SKM-1 treated with dmso at 0.1 percent for 144 hours (cell line): Measurements from ENCODE around the gene GRID1.

Experiments
- DNase-seq: peaks from one replicate; lab custom pipeline; 2025; ENCODE audit not compliant: unreplicated experiment; lab: John Stamatoyannopoulos, UW

Gene GRID1

DNA sequence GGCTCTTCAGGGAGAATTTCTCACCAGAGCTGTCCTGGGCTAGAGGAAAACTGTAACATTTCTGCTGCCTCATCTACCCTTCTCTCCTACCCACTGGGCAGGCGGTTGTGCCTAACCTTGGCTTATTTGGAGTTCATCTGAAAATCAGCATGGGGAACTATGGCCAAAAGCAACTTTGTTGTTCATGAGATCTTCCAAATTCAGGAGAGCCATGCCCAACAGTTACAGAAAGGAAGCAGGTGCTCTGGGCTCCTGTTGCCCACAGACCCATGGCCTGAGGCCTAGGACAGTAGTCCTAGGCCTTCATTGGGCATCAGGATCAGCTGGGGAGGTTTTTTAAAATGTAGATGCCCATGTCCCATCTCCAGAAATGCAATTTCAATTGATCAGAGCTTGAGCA, 85.2 kb downstream of the GRID1 start:
- no peak for DNase-seq

DNA sequence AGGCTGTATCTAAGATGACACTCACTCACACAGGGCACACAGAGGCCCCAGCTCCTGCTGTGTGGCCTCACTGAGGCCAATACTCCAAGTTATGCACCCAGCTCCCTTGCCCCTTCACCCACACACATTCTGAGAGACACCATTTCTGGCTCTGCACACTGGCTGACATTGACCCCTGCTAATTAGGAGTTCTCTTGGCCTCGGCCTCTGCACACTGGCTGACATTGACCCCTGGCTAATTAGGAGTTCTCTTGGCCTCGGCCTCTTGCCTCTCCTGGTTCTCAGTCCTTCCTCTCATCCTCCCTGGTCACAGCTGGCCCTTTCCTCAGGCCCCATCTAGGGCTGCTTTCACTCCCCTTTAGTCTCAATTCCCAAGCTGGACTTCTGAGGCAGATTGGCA, 97.3 kb downstream of the GRID1 start:
- DNase-seq, result no peak

DNA sequence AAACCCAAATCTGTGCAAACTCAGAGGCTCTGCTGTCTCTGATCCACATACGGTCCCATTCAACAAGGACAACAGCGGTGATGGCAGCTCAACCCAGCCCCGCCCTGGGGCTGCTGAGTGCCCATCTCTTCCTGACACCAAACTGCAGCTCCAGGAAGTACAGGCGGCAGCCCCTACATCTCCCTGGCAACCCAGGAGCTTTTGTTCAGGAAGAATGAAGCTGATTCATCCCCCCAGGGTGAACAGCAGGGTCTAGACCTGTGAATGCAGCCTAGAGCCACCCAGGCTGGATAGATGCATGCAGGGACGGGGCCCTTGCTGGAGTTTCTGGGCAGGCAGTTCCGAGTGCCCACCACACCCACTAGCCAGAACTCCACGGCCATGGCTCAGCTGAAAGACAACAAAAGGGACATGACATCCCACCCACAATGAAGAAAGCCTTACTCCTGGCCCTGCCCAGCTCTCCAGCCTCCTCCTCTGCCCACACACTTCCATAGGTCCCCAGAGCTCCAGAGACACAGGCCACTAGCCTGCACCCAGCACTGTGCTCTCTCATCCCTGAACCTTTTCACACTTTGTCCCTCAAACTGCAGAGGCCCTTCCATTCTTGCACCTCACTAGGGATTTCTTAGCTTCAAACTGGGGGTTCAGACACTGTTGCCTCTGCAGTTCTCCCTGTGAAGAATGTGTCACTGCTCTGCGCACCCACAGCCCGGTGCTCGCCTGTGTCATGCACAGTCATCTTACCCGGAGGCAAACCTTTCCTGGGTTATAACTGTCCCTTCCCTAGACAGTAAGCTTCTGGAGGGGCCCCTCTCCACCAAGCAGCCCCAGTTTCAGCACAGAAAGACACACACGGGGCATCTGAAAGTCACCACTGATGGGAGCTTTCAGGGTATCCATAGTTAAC, 99.1 kb downstream of the GRID1 start:
- DNase-seq, result no peak

DNA sequence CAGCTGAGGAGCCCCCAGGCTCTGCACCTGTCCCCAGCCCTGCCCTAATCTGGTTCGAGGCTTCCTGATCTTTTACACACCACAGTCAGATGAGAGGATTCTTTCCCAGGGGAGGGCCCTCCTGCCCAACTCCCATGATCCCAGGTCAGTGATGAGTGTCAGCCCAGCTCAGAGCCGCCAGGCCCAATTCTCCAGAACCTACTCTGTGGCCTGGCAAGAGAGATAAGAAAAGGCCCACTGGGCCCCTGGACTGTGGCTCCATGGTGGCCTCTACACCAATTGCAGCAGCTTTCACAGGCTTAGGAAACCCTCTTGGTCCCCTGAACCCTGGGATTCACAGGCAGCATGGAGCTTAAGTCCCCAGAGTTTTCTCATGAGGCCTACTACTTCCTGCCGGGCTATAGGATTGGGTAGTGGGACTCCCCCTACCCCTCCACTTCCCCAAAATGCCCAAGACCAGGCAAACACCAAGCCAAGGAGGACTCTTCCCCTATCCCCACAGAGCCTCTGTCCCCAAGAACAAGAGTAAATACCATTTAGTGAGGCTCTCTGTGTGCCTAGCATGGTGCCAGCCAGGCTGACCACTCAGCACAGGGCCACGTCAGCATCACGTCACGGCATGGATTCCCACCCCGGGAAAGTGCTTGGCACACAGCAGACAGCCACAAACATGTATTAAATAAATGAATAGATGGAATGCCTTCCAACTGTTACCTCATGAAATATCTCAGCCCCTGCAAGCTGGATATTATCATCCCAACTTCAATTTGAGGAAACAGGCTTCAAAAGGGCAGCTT, 100.0 kb downstream of the GRID1 start:
- no peak for DNase-seq

GRCh38 chr10:86265895-86266259, 100.7 kb downstream of the GRID1 start:
- DNase-seq, result no peak

- DNase-seq, result no peak
Observed at GRCh38 chr10:86265236-86265894, 101.2 kb downstream of the GRID1 start.

GRCh38 chr10:86264481-86265231, 101.9 kb downstream of the GRID1 start:
- DNase-seq, result no peak

- DNase-seq, result no peak
Observed at GRCh38 chr10:86263907-86264306, 102.7 kb downstream of the GRID1 start.

- DNase-seq, result no peak
Observed at GRCh38 chr10:86263209-86263608, 103.4 kb downstream of the GRID1 start.

GRCh38 chr10:86262688-86263181, 103.9 kb downstream of the GRID1 start:
- DNase-seq, result no peak

DNA sequence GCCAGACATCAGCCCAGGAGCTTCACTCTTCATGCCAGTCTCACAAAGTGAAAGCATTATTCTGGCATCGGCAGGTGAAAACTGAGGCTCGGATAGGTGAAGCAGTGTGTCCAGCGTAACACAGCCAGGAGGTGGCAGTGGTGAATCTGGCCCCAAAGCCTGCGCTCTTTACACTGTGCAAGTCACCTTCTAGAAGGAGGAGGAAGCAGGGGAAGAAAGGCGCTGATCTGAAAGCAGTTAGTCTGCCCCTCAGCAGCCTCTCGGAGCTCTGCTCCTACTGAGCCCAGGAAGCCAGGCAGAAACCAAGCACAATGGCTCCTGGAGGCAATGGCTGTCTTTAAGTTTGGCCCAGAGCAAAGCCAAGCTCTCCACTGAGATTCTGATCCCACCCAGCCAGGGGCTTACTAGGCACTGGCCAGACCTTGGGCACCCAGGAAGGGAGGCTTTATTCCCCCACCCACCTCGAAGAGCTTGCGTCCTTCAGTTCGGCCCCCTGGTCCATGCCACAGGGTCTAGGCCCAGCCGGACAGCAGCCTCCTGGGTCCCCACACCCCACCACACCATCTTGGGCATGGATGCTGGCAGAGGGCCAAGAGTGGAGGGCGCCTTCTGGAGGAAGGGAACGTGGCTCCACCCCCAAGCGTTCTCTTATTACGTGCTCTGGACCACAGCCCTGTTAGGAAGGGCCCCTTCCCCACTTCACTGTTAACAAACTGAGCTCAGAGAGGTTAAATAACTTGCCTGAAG, 104.5 kb downstream of the GRID1 start:
- DNase-seq, result peak; percentile 38

DNA sequence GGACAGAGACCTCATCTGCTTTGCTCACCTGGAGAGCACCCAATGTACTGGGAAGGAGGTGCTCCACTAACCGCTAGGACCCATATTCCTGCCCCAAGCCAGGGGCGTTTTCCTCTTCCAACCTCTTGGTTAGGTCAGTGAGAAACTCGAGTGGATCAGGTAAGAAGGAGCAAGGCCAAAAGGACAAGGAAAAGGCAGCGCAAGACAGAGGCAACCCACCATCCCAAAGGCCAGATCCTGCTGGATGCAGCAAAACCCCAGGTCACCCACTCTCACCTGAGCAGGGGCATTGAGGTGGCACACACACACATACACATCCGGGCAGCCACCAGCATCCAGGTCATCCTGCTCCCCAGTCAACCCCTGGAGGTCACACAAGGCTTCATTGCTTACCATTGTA, 105.1 kb downstream of the GRID1 start:
- DNase-seq, result no peak

GRCh38 chr10:86260564-86260963, 106.0 kb downstream of the GRID1 start:
- no peak for DNase-seq

GRCh38 chr10:86259901-86260562, 106.6 kb downstream of the GRID1 start:
- no peak for DNase-seq

DNA sequence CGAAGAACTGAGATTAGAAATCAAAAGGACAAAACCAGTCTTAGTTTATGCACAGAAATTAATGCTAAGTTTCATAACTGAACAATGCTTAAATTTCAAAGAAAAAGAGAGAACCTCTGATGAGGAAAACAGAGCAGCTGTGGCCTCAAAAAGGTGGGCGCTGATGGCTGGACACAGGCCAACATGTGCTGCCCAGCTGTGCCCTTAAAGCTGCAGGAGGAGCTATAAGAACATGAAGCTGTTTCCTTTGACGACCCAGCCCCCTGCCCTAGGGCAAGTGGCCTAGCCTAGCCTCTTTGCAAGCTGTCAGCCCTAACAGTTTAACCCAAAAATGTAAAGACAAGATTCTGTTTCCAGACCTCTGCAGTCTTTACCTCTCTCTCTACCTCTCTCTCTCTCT, 107.7 kb downstream of the GRID1 start:
- DNase-seq, result no peak

DNA sequence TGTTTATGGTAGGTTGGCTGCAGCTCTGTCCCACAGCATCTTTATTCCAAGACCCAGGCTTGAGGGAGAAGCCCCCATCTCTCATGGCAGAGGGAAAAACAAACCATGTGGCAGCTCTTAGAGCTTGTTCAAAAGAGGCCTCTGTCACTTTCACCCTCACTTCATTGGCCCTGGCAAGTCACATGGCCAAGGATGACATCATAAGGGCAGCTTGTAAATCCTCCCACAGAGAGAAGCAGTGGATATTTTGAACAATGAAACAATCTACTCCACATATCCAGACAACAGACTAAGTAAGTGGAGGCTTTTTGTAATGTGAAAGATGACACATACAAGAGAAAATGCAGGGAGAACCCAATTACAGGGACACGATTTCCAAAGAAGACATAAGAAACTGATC, 108.1 kb downstream of the GRID1 start:
- no peak for DNase-seq

- no peak for DNase-seq
Observed at GRCh38 chr10:86257683-86258082, 108.9 kb downstream of the GRID1 start.

DNA sequence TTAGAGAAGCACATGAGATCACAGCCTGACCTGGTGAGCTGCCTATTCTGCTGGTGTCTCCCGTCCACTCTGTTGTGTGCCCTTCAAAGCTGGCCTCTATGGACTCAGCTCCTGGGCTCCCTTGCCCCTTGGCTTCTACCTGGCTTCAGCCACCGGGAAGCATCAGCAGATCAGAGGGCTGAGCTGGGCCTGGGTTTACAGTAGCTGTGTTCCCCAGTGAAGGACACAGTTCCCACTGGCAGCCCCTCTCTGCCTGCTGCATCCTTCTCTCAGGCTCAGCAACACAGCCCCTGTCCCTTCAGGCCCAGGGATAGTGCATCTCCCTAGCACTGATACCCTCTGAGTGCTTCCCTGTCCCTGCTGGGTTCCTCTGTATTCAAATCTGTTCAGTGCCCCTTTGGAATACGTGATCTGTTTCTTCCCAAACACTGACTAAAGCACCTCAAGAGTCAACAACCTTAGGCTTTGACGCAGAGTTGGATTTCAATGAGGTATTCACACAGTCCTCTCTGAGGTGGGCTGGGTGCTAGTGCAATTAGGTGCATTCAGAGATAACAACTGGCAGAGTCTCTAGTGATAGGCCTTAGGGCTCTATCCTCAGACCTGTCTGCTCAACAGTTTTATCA, 109.8 kb downstream of the GRID1 start:
- no peak for DNase-seq
